Gastroesophageal sphincter (tissue), 3 donors: ENCODE data around the gene ERO1B.

Experiments used
- POLR2A ChIP-seq, 2 donors: fragments of 450-650 bp; IDR thresholded peaks; one replicate each; pipeline ENCODE4 v1.6.1; 2017; ENCODE audit warnings: antibody characterized with exemption in 2 of 2, mild to moderate bottlenecking in 2 of 2, moderate library complexity in 1 of 2
- TF ChIP-seq, protein P1 (sequence below), 4 experiments: fragments of 200-600 bp in 2 of 4; fragments of 450-650 bp in 2 of 4; sonication (generic) in 1 of 4; IDR thresholded peaks; one replicate each; pipeline ENCODE4 v1.5.1; 2017 to 2019; ENCODE audit warnings: antibody characterized with exemption in 4 of 4, mild to moderate bottlenecking in 2 of 4, moderate library complexity in 2 of 4

DNA sequence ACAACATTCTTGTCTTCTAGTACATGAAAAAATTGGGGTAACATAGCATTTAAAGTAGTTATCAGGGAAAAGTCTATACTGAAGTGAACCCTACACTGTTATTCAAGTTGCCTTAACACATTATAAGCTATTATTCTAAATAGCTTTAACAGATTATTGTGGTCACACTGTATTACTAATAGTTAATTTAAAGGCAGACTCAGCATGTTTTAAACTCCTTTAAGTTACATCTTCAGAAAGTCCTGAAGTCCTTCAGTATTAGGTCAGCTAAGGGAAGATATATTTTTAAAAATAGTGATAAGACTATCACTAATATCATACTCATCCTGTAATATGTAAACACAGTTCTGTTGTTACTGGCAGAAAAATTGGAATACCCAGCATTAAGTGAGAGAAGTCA, 72.0 kb downstream of the ERO1B start:
- TF ChIP-seq, protein P1, sequence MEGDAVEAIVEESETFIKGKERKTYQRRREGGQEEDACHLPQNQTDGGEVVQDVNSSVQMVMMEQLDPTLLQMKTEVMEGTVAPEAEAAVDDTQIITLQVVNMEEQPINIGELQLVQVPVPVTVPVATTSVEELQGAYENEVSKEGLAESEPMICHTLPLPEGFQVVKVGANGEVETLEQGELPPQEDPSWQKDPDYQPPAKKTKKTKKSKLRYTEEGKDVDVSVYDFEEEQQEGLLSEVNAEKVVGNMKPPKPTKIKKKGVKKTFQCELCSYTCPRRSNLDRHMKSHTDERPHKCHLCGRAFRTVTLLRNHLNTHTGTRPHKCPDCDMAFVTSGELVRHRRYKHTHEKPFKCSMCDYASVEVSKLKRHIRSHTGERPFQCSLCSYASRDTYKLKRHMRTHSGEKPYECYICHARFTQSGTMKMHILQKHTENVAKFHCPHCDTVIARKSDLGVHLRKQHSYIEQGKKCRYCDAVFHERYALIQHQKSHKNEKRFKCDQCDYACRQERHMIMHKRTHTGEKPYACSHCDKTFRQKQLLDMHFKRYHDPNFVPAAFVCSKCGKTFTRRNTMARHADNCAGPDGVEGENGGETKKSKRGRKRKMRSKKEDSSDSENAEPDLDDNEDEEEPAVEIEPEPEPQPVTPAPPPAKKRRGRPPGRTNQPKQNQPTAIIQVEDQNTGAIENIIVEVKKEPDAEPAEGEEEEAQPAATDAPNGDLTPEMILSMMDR (IDR thresholded peaks at IDR 0.05), result no peak
- no peak for TF ChIP-seq POLR2A (IDR thresholded peaks at IDR 0.05)
